HUDEP-2 (cell line): ENCODE measurements around the gene TMEM18.

Experiments
- DNase-seq, 76 experiments: peaks; one replicate each; lab custom pipeline; 2025; ENCODE audit not compliant: unreplicated experiment in 76 of 76; lab: John Stamatoyannopoulos, UW

Gene TMEM18

GRCh38 chr2:623130-623922, 53.9 kb downstream of the TMEM18 start:
- no peak for DNase-seq

GRCh38 chr2:622357-622756, 54.8 kb downstream of the TMEM18 start:
- no peak for DNase-seq

GRCh38 chr2:621303-622099, 55.7 kb downstream of the TMEM18 start:
- no peak for DNase-seq

- DNase-seq: no peak
Observed at GRCh38 chr2:620471-621302, 56.5 kb downstream of the TMEM18 start.

- DNase-seq: no peak
Observed at GRCh38 chr2:620004-620403, 57.2 kb downstream of the TMEM18 start.

GRCh38 chr2:618422-618990, 58.7 kb downstream of the TMEM18 start:
- DNase-seq: no peak

- DNase-seq: no peak
Observed at GRCh38 chr2:618005-618404, 59.2 kb downstream of the TMEM18 start.
